GM18907 (cell line): ENCODE results near the gene ADCY10.
A peak's percentile ranks its signal among the peaks of the same experiment; 100 is the strongest.
"Not testable (repeated sequence)": the region's sequence is repeated elsewhere in the genome, so short reads cannot be mapped to it uniquely, and the experiment has no call there.

ENCODE experiments used
- ATAC-seq: cut with Tn5 transposase; IDR thresholded peaks from one replicate; pipeline ENCODE4 v1.9.1; 2021; ENCODE audit warnings: mild to moderate bottlenecking, moderate library complexity; ENCODE audit not compliant: unreplicated experiment

Gene ADCY10

DNA sequence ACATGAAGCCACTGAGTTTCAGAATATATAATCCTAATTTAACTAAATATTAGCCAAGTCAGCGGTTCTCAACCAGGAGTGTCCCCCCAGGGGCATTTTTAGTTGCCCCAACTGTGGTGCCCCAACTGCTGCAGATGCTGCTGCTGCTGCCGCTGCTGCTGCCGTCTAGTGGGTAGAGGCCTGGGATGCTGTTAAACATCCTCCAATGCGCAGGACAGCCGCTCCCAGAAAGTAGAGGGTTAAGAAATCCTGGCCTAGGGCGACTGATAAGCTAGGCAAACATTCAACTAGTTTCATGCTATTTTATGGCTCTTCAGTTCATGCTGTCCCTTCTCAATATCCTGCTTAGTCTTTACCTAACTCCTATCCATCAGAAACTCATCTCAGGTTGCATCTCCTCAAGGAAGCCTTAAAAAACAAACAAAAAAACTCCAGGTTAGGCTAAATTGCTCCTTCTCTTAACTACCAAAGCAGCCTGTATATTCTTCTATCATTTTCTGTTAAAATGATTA is 12.6 kb upstream of the ADCY10 start:
- no peak for ATAC-seq

DNA sequence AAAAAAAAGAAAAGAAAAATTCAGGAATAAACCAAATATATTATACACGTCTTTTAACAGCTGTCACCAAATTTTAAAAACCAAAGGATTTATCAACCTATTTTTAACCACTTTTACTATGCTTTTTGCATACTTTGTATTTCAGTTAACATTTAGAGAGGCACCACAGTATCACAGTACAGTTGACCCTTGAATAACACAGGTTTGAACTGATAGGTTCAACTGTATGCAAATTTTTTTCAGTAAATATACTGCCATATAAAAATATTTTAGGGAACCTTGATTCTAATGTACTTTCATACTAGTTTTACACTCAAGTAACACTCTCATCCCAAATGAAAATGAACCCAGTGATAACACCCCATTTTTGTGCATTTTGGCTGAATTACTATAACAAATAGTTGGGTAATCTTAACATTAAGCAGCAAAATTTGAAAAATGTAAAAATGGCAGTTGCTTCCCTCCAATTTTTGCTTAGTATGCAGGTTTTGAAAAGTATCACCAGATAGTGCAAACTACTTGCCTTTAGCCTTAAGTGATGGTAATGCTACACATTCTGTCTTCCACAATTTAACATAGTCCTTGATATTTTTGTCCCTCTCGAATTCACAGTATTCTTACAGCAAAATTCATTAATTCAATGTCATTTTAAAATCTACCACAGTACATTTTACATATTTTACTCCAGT is 10.8 kb upstream of the ADCY10 start:
- ATAC-seq: no peak

DNA sequence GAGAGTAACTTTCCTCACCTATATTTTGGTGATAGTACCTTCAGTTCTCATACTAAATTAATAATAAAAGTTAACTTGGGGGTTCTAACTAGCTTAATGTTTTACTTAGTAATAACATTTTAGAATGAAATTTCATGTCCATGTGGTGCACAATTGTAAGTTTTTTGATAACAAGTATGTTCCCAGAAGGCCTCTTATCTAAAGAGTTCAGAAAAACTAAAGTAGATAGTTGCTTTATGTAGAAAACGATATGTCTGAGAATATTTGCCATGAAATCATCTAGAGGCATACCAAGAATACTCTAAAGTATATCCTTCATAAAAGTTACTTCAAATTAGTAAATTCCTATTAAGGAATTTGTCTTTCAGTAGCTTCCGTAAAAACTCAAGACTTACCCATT is 10.2 kb upstream of the ADCY10 start:
- no peak for ATAC-seq

- ATAC-seq: no peak
Measured at GRCh38 chr1:167923324-167924056, 9.6 kb upstream of the ADCY10 start.

DNA sequence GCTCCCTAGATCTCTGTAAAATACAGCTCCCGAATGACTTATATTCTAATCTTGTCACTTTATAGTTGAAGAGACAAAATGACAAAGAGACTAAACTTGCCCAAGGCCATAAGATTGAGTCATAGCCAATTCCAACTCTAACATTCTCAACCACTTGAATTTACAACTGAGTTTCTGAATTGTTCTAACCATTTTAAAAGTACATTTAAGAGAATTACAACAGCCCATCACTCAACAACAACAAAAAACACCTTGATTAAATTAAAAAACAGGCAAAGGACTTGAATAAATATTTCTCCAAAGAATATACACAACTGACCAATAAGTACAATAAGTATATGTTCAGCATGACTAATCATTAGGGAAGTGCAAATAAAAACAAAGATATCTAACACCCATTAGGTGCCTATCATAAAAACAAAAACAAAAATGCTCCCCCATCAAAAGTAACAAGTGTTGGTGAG is 8.7 kb upstream of the ADCY10 start:
- ATAC-seq: no peak

- ATAC-seq: no peak
Measured at GRCh38 chr1:167922023-167922422, 8.1 kb upstream of the ADCY10 start.

DNA sequence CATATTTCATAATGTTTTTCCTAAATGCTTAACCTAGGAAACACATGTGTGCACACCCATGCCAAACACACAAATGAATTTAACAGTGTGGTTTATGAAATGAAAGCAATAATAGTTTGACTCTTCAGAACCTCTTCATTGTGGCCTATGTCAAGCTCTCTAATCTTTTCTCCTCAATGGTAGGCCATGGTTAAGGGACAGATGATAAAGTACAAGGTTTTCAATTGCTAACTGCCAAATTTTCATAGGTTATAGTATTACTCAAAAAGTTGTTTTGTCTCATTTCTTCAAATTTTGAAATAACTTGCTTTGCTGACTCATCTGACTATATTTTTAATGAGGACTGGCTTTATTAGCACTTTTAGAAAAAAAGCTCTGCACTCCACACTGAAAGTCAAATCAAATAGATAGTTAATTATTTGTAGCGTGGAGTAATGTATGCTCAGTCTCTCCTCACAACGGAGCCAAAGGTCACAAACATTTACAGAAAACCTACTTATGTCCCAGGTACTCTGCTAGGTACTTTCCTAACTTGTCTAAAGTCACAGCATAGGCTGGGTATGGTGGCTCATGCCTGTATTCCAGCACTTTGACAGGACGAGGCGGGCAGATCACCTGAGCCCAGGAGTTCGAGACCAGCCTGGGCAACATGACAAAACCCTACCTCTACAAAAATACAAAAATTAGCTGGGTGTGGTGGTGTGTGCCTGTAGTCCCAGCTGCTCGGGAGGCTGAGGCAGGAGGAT is 3.0 kb upstream of the ADCY10 start:
- no peak for ATAC-seq

DNA sequence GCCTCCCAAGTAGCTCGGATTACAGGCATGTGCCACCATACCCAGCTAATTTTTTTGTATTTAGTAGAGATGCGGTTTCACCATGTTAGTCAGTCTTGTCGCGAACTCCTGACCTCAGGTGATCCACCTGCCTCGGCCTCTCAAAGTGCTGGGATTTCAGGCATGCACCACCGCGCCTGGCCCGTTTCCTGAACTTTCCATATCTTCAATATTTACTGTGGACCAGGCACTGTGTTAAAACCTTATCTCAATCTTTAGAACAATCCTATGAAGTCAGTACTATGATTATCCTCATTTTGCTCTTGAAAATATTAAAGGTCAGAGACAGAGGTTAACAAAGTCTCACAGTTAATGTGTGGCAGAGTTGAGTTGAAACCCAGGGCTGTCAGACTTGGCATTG is 1.6 kb upstream of the ADCY10 start:
- no peak for ATAC-seq

DNA sequence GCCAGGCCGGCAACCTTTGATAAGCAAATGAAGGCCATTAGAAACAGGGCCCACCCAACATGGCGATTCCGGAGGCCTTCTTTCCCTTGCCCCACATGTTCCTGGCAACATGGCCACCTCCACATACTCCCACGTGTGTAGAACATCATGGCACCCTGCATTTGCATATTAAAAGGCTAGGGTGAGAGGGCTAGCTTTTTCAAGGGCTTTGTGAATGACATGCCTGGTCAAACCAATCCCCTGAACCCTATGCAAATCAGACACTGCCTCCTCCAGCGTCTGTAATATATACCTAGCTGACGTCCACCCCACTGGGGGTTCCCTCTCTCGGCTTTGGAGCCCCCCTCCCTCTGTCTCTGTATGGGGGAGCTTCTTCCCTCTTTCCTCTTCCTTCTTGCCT is 1.6 kb downstream of the ADCY10 start:
- ATAC-seq: no peak

- no peak for ATAC-seq
Measured at GRCh38 chr1:167911413-167911812, 2.5 kb downstream of the ADCY10 start.

GRCh38 chr1:167910530-167910929 is 3.4 kb downstream of the ADCY10 start:
- no peak for ATAC-seq

DNA sequence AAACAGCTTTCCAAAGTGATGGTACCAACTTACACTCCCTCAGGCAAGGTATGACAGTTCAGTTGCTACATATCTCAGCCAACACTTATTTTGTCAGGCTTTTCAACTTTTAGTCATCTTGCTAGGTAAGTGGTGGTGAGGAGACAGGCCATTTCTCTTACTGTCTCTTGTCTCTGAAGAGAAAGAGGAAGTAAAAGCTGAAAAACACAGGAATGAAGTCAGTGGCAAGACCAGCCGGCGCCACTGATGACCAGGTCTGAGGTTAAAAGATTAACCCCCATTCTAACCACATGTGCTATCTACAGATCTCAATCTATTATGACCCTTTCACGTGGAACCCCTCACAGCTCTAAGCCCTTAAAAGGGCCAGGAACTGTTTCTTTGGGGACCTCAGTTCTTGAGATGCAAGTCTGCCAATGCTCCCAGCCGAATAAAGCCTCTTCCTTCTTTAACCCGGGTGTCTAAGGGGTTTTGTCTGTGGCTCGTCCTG is 4.2 kb downstream of the ADCY10 start:
- ATAC-seq: no peak

- ATAC-seq: no peak
Measured at GRCh38 chr1:167905671-167906070, 8.3 kb downstream of the ADCY10 start.

DNA sequence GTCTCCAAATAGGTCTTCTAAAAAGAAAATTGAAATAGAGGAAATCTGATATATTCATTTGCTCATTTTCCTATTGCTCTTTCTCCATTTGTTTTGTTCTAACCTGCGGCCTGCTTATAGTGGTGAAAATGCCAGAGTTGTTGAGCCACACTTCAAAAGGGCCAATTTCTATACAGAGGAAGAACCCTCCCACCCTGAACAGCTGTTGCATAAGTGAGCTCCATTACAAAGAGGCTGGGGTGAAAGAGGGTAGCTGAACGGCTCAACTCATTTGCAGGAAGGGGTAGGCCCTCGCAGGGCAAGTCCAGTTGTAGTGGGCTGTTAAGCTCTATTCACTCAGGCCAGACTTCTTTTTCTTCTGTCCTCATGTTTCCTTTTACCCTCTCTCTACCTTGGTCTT is 8.8 kb downstream of the ADCY10 start:
- ATAC-seq: no peak

GRCh38 chr1:167904652-167905130 is 9.2 kb downstream of the ADCY10 start:
- no peak for ATAC-seq

GRCh38 chr1:167900907-167901306 is 13.0 kb downstream of the ADCY10 start:
- no peak for ATAC-seq

DNA sequence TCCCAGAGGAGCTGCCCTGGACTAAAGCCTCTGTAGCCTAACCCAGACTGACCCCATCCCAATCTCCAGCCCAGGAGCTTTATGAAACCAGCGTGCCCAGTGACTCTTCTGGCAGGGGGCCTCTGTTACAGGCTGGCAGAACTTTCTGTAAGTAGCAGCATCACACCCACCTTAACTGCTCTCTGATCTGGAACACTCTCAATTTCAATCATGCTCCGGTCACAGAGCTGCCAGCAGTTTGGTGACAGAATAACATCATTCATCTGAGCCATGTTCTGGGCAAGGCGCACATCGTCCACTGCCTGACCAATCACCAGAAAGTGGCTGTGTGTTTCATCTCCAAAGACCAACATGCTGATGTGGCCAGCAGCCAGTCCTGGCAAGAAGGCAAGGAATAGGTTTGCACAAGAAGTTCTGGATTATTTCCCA is 14.7 kb downstream of the ADCY10 start:
- ATAC-seq: peak; percentile 95

- peak; percentile 16 for ATAC-seq
Measured at GRCh38 chr1:167898578-167899222, 15.2 kb downstream of the ADCY10 start.

GRCh38 chr1:167893798-167894197 is 20.1 kb downstream of the ADCY10 start:
- no peak for ATAC-seq

DNA sequence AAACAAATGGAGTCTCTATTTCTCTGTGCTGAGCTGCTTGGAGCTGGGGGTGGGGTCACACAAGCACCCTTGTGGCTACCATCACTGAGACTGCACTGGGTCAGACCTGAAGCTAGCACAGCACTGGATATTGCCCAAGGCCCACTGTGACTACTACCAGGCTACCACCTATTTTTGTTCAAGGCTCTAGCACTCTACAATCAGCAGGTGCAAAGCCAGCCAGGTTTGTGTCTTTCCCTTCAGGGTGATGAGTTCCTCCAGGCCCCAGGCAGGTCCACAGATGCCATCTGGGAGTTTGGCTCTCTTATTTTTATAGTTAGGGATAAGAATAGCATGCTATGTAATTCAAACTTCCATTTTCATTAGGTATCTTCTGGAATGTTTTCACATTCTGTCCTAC is 23.5 kb downstream of the ADCY10 start:
- ATAC-seq: no peak

DNA sequence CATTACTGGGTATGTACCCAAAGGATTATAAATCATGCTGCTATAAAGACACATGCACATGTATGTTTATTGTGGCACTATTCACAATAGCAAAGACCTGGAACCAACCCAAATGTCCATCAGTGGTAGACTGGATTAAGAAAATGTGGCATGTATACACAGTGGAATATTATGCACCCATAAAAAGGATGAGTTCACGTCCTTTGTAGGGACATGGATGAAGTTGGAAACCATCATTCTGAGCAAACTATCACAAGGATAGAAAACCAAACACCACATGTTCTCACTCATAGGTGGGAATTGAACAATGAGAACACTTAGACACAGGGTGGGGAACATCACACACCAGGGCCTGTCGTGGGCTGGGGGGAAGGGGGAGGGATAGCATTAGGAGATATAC is 26.7 kb downstream of the ADCY10 start:
- not testable (repeated sequence) for ATAC-seq
